WERI-Rb-1 (cell line): ENCODE measurements around the gene SPATA13.

Experiments
- DNase-seq: peaks from one replicate; pipeline ENCODE4 v3.0.0-alpha.2; 2020
- H3K27ac ChIP-seq: fragments of 250-450 bp; sonication (Bioruptor Pico); 2 replicates; pipeline ENCODE4 v1.5.1; 2020; ENCODE audit warnings: mild to moderate bottlenecking, moderate library complexity
- H3K27me3 ChIP-seq: fragments of 250-450 bp; sonication (Bioruptor Pico); 2 replicates; pipeline ENCODE4 v1.5.1; 2021; ENCODE audit warnings: mild to moderate bottlenecking, low read depth, moderate library complexity; ENCODE audit not compliant: insufficient read depth, severe bottlenecking
- H3K36me3 ChIP-seq: fragments of 250-450 bp; sonication (Bioruptor Pico); 2 replicates; pipeline ENCODE4 v1.5.1; 2020; ENCODE audit warnings: mild to moderate bottlenecking, moderate library complexity
- H3K4me3 ChIP-seq: 2 replicates; pipeline ENCODE4 v1.5.1; 2011; ENCODE audit warnings: low read depth, mild to moderate bottlenecking, control low read depth, low read length
- H3K9me3 ChIP-seq: fragments of 250-450 bp; sonication (Bioruptor Pico); 2 replicates; pipeline ENCODE4 v1.5.1; 2021; ENCODE audit warnings: mild to moderate bottlenecking, moderate library complexity; ENCODE audit not compliant: severe bottlenecking
- TF ChIP-seq, protein P1 (sequence below): IDR thresholded peaks from 2 replicates; pipeline ENCODE4 v1.5.1; 2011; ENCODE audit warnings: low read depth, mild to moderate bottlenecking, control low read depth, inconsistent platforms, low read length

Gene SPATA13

DNA sequence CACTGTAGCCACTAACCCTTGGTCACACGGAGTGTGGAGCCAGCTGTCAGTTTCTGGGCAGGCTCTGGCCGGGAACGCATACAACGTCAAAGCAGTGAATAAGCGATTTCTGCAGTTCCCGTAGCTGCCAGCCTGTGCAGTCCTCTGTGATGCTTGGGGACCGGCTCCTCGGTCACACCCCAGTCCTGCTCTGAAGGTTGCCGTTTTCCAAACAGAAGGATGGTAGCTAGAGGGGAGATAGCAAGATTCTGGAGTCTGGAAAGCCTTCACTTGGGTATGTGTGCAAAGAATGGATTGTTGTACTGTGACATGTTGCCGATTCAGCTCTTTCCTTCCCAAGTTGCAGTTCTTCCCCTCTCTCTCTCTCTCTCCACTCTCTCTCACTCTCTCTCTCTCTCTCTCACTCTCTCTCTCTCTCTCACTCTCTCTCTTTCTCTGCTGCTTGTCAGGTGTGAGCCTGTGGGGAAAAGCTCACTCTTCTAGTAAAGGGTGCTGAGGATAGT is 110.2 kb downstream of the SPATA13 start:
- TF ChIP-seq, protein P1, sequence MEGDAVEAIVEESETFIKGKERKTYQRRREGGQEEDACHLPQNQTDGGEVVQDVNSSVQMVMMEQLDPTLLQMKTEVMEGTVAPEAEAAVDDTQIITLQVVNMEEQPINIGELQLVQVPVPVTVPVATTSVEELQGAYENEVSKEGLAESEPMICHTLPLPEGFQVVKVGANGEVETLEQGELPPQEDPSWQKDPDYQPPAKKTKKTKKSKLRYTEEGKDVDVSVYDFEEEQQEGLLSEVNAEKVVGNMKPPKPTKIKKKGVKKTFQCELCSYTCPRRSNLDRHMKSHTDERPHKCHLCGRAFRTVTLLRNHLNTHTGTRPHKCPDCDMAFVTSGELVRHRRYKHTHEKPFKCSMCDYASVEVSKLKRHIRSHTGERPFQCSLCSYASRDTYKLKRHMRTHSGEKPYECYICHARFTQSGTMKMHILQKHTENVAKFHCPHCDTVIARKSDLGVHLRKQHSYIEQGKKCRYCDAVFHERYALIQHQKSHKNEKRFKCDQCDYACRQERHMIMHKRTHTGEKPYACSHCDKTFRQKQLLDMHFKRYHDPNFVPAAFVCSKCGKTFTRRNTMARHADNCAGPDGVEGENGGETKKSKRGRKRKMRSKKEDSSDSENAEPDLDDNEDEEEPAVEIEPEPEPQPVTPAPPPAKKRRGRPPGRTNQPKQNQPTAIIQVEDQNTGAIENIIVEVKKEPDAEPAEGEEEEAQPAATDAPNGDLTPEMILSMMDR, result no peak
- H3K4me3 ChIP-seq, result no peak overlapping the region
- H3K27ac ChIP-seq, result no peak overlapping the region
- no peaks in the 10 kb centered on the region for H3K27me3 ChIP-seq
- no peaks in the 10 kb centered on the region for H3K9me3 ChIP-seq
- H3K36me3 ChIP-seq, result no peaks in the 10 kb centered on the region
- no peak for DNase-seq

DNA sequence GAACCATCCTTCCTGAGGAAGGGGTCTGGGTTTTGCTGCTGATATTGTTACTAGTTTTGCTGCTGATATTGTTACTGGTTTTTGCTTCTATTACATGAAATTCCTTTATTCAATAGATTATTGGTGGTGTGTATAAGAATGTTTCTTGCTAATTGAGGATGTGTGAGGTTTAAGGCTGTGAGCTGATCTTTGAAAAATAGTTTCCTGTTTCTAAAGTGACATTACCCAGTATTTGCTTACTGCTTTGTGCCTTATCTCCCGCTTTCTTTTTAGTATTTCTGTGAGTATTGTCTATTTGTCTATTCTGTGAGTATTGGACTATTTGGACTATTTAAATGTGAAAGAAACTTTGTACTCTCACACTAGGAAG is 110.7 kb downstream of the SPATA13 start:
- no peak overlapping the region for H3K4me3 ChIP-seq
- H3K36me3 ChIP-seq, result no peaks in the 10 kb centered on the region
- TF ChIP-seq, protein P1, result no peak
- DNase-seq, result no peak
- H3K27me3 ChIP-seq, result no peaks in the 10 kb centered on the region
- H3K27ac ChIP-seq, result no peak overlapping the region
- no peaks in the 10 kb centered on the region for H3K9me3 ChIP-seq

DNA sequence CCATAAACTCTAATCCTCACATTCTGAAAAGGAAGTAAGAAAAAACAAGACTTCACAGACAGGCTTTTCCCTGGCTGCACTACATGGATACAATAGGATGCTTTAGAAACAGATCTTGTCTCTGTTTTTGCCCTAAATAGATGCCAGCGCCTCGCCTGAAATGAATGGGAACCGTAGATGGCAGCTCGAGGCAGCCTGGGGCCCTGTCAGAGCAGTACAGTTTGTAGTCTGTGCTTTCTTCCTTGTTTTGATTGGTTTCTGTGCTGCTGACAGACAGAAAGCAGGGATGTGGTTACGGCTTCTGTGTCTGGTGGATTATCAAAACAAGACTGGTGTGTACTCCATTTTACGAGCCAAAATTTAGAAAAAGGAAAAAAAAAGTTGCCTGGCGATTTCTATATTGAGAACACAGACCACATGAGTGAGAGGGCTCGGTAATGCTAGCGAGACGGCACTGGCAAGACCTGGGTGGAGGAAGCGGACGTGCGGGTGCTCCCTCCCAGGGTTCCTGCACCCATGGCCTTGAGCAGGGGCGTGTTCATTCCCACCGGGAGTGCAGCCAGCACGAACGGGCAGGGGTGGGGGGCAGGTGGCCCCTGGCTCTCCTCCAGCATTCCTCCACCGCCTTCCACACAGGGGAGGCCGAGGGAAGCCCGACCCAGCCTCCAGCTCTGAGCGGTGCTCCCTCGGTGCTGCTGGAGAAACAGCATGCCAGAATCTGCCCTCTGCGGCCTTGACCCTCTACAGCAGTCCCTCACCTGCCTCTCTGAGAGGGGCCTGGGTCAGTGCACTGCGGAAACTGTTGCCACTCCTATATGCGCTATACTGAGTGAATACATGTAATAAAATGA is 111.3 kb downstream of the SPATA13 start:
- DNase-seq, result no peak
- TF ChIP-seq, protein P1, result no peak
- Histone ChIP-seq H3K4me3 (no peak overlapping the region), H3K27me3 (no peaks in the 10 kb centered on the region), H3K9me3 (no peaks in the 10 kb centered on the region), H3K36me3 (no peaks in the 10 kb centered on the region), H3K27ac (no peak overlapping the region)

DNA sequence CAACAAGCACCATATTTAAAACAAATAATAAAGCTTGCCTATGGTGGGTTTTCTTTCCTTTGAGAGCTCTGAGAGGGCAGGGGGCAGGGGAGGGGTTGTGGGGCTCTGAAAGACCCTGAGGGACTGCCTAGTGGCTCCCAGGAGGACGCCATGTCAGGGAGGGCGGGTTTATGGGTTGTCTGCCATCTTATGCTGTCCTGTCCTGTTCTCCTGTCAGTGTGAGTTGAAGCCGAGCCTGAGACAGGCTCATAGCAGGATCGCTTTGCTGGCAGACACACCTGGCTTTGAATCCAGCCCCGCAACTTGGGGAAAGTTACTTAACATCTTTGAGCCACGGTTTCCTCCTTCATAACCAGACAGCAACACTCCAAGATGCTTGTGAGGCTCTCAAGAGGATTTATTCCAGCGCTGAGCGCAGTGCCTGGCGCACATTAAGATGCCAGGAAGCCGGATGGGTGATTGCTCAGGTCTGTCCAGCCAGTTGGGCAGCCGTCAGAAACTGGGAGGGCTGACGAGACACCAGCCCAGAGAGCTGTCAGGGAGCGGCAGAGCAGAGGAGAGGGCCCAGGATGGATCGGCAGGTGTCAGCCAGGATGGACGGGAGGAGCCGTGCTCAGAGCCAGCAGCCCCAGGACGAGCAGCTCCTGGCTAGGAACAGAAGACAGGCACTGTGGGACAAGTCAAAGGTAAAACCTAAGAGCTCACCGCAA is 112.1 kb downstream of the SPATA13 start:
- Histone ChIP-seq H3K36me3 (no peaks in the 10 kb centered on the region), H3K27me3 (no peaks in the 10 kb centered on the region), H3K4me3 (no peak overlapping the region), H3K9me3 (no peaks in the 10 kb centered on the region), H3K27ac (no peak overlapping the region)
- DNase-seq, result no peak
- TF ChIP-seq, protein P1, result no peak

DNA sequence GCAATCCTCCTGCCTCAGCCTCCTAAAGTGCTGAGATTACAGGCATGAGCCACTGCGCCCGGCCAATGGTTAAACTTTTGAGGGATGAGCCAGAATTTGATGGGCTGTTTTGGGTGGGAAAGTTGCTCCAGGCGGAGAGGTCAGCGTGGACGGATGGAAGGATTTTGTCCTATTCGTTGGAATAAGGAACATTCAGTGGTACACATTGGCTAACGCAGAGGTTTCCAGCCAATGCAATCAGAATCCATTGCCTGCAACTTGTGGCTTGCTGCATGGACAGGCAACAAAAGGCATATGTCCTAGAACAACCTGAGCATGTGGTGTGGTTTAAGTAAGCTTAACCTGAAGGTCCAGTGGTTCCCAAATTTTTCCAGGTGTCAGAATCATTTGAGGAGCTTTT is 113.4 kb downstream of the SPATA13 start:
- H3K36me3 ChIP-seq, result no peaks in the 10 kb centered on the region
- H3K9me3 ChIP-seq, result no peaks in the 10 kb centered on the region
- no peak overlapping the region for H3K4me3 ChIP-seq
- no peak for DNase-seq
- no peaks in the 10 kb centered on the region for H3K27me3 ChIP-seq
- H3K27ac ChIP-seq, result no peak overlapping the region
- TF ChIP-seq, protein P1, result no peak
